ENCODE measurements around the gene SEMA5B. TPM values are rescaled to one million over a fixed set of nuclear protein-coding genes. Genes with fewer than 3 reads are reported as not detected.

The SEMA5B gene
- total RNA-seq, 1 experiment from 2014 or later = not detected

GRCh38 chr3:123064914-123065313 lies 37.4 kb upstream of the SEMA5B start:
- Mint-ChIP-seq H3K4me3 (ENCODE audit: unreplicated experiment) (no peak overlapping the region), H3K4me1 (ENCODE audit: insufficient read depth, unreplicated experiment) (peaks cover 23% of the 10 kb centered on the region), H3K9me3 (ENCODE audit: unreplicated experiment) (no peaks in the 10 kb centered on the region), H3K27ac (ENCODE audit: low read depth, unreplicated experiment) (no peak overlapping the region), H3K27me3 (ENCODE audit: insufficient read depth, unreplicated experiment) (no peaks in the 10 kb centered on the region), H3K36me3 (ENCODE audit: insufficient read depth, unreplicated experiment) (peaks cover 4% of the 10 kb centered on the region)
- ChIA-PET POLR2A (no interaction called here), CTCF (interaction anchor here (0.6 kb wide), 1 partner anchor 27 kb away, joined by 3 read pairs; no protein-coding TSS in a partner anchor)
- no peak for TF ChIP-seq CTCF (IDR thresholded peaks at IDR 0.05; ENCODE audit: unreplicated experiment)
- BruUV-seq (replicated peaks) = no TSS peak
- intact Hi-C loops (cut with micrococcal nuclease) = no loop called here
- DNase-seq (ENCODE audit: unreplicated experiment) = no peak

GRCh38 chr3:123064506-123064905 lies 36.9 kb upstream of the SEMA5B start:
- intact Hi-C loops (cut with micrococcal nuclease) = no loop called here
- TF ChIP-seq CTCF (IDR thresholded peaks at IDR 0.05; ENCODE audit: unreplicated experiment) = no peak
- H3K27me3 Mint-ChIP-seq (ENCODE audit: insufficient read depth, unreplicated experiment) = no peaks in the 10 kb centered on the region
- peaks cover 23% of the 10 kb centered on the region for H3K4me1 Mint-ChIP-seq (ENCODE audit: insufficient read depth, unreplicated experiment)
- POLR2A ChIA-PET = interaction anchor here (0.6 kb wide), 1 partner anchor 138 kb away, joined by 3 read pairs; no protein-coding TSS in a partner anchor
- H3K4me3 Mint-ChIP-seq (ENCODE audit: unreplicated experiment) = no peak overlapping the region
- DNase-seq (ENCODE audit: unreplicated experiment) = no peak
- peaks cover 4% of the 10 kb centered on the region for H3K36me3 Mint-ChIP-seq (ENCODE audit: insufficient read depth, unreplicated experiment)
- no peaks in the 10 kb centered on the region for H3K9me3 Mint-ChIP-seq (ENCODE audit: unreplicated experiment)
- no TSS peak for BruUV-seq (replicated peaks)
- CTCF ChIA-PET = interaction anchor here (1.0 kb wide), 1 partner anchor 47 kb away, joined by 3 read pairs; no protein-coding TSS in a partner anchor
- no peak overlapping the region for H3K27ac Mint-ChIP-seq (ENCODE audit: low read depth, unreplicated experiment)

GRCh38 chr3:123063034-123063433 lies 35.5 kb upstream of the SEMA5B start:
- Mint-ChIP-seq H3K9me3 (ENCODE audit: unreplicated experiment) (no peaks in the 10 kb centered on the region), H3K4me3 (ENCODE audit: unreplicated experiment) (no peak overlapping the region), H3K27me3 (ENCODE audit: insufficient read depth, unreplicated experiment) (no peaks in the 10 kb centered on the region), H3K4me1 (ENCODE audit: insufficient read depth, unreplicated experiment) (peaks cover 17% of the 10 kb centered on the region), H3K36me3 (ENCODE audit: insufficient read depth, unreplicated experiment) (peaks cover 4% of the 10 kb centered on the region), H3K27ac (ENCODE audit: low read depth, unreplicated experiment) (no peak overlapping the region)
- ChIA-PET POLR2A (interaction anchor here (0.5 kb wide), 1 partner anchor 33 kb away, joined by 4 read pairs; no protein-coding TSS in a partner anchor), CTCF (no interaction called here)
- BruUV-seq (replicated peaks) = no TSS peak
- intact Hi-C loops (cut with micrococcal nuclease) = no loop called here
- no peak for DNase-seq (ENCODE audit: unreplicated experiment)
- no peak for TF ChIP-seq CTCF (IDR thresholded peaks at IDR 0.05; ENCODE audit: unreplicated experiment)

GRCh38 chr3:123061856-123062255 lies 34.3 kb upstream of the SEMA5B start:
- ChIA-PET POLR2A (no interaction called here), CTCF (no interaction called here)
- Mint-ChIP-seq H3K9me3 (ENCODE audit: unreplicated experiment) (no peaks in the 10 kb centered on the region), H3K27ac (ENCODE audit: low read depth, unreplicated experiment) (no peak overlapping the region), H3K36me3 (ENCODE audit: insufficient read depth, unreplicated experiment) (peaks cover 4% of the 10 kb centered on the region), H3K4me1 (ENCODE audit: insufficient read depth, unreplicated experiment) (peaks cover 10% of the 10 kb centered on the region), H3K4me3 (ENCODE audit: unreplicated experiment) (no peak overlapping the region), H3K27me3 (ENCODE audit: insufficient read depth, unreplicated experiment) (no peaks in the 10 kb centered on the region)
- DNase-seq (ENCODE audit: unreplicated experiment) = no peak
- intact Hi-C loops (cut with micrococcal nuclease) = no loop called here
- TF ChIP-seq CTCF (IDR thresholded peaks at IDR 0.05; ENCODE audit: unreplicated experiment) = no peak
- no TSS peak for BruUV-seq (replicated peaks)

Data from MCF 10A (cell line).